OCI-LY7 (cell line): Measurements from ENCODE around the gene SCLT1.

Experiments used
- EZH2phosphoT487 ChIP-seq: fragments of 200-600 bp; sonication (generic); IDR thresholded peaks from 2 replicates; pipeline ENCODE4 v1.6.1; 2018; ENCODE audit warnings: low read depth, borderline replicate concordance, mild to moderate bottlenecking, mixed run types, antibody characterized with exemption, low read length, moderate library complexity, mixed read lengths
- TF ChIP-seq, protein P1 (sequence below): fragments of 200-600 bp; sonication (generic); conservative IDR thresholded peaks from 2 replicates; pipeline ENCODE4 v1.5.1; 2014; ENCODE audit warnings: mild to moderate bottlenecking, antibody characterized with exemption, low read length, moderate library complexity, mixed read lengths

DNA sequence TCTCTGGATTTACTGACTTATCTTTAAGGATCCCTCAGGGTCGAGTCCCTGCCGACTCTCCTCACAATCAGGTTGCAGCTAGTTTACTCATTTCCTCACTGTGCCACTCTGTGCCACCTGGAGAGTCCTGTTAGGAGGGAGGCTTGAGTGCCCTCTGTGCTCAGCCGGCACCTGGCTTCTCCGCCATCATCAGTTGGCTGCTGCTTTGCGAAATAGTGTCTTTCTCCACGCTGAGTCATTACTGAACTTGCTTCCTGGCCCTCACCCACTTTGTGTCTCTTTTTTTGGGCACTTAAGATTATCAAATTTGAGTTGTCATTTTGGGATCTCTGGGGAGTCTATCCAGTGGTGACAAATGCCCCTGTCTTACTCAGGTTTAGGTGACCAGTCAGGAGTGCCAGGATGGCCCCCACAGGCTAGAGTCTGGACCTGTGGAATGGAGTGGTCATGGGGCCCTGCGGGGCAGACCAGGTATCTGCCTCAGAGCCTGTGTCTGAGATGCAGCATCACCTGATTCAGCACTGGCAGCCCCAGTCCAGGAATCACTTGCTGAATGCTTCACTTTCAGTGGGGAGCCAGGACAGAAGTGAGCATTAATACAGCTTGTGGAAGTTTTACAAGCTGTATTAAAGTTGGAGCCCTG, 246.1 kb downstream of the SCLT1 start:
- TF ChIP-seq, protein P1, sequence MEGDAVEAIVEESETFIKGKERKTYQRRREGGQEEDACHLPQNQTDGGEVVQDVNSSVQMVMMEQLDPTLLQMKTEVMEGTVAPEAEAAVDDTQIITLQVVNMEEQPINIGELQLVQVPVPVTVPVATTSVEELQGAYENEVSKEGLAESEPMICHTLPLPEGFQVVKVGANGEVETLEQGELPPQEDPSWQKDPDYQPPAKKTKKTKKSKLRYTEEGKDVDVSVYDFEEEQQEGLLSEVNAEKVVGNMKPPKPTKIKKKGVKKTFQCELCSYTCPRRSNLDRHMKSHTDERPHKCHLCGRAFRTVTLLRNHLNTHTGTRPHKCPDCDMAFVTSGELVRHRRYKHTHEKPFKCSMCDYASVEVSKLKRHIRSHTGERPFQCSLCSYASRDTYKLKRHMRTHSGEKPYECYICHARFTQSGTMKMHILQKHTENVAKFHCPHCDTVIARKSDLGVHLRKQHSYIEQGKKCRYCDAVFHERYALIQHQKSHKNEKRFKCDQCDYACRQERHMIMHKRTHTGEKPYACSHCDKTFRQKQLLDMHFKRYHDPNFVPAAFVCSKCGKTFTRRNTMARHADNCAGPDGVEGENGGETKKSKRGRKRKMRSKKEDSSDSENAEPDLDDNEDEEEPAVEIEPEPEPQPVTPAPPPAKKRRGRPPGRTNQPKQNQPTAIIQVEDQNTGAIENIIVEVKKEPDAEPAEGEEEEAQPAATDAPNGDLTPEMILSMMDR, result no peak
- TF ChIP-seq EZH2phosphoT487, result no peak
